DMS153 treated with DMSO at 0.1 percent for 48 hours (cell line): ENCODE results near the gene CNOT3.
"Not testable (repeated sequence)": the region's sequence is repeated elsewhere in the genome, so short reads cannot be mapped to it uniquely, and the experiment has no call there.

Experiments used
- DNase-seq: peaks from one replicate; lab custom pipeline; 2025; ENCODE audit not compliant: unreplicated experiment; lab: John Stamatoyannopoulos, UW

The CNOT3 gene

GRCh38 chr19:54189735-54190502 is 52.4 kb downstream of the CNOT3 start:
- peak; percentile 100 for DNase-seq

GRCh38 chr19:54190503-54191010 is 53.0 kb downstream of the CNOT3 start:
- DNase-seq, result peak; percentile 97

GRCh38 chr19:54191011-54191810 is 53.6 kb downstream of the CNOT3 start, which contains the start of gene TSEN34:
TSS of gene TSEN34 (plus strand) at chr19:54191308. CDS start at chr19:54191365, 57 bp downstream.
- DNase-seq, result no peak

GRCh38 chr19:54191811-54192453 is 54.4 kb downstream of the CNOT3 start:
- no peak for DNase-seq

- no peak for DNase-seq
These were observed 55.4 kb downstream of the CNOT3 start for GRCh38 chr19:54193011-54193410.

GRCh38 chr19:54194463-54194862 is 56.9 kb downstream of the CNOT3 start:
- DNase-seq, result not testable (repeated sequence)

- DNase-seq, result no peak
These were observed 59.0 kb downstream of the CNOT3 start for GRCh38 chr19:54196536-54196935.

GRCh38 chr19:54197121-54197520 is 59.6 kb downstream of the CNOT3 start:
- no peak for DNase-seq

- DNase-seq, result no peak
These were observed 61.8 kb downstream of the CNOT3 start for GRCh38 chr19:54199401-54199800.

GRCh38 chr19:54201172-54201701 is 63.7 kb downstream of the CNOT3 start:
- no peak for DNase-seq

GRCh38 chr19:54201980-54202379 is 64.4 kb downstream of the CNOT3 start:
- no peak for DNase-seq

- no peak for DNase-seq
These were observed 65.6 kb downstream of the CNOT3 start for GRCh38 chr19:54203151-54203611.

GRCh38 chr19:54204767-54205468 is 67.4 kb downstream of the CNOT3 start:
- DNase-seq, result no peak
